GM18868 (cell line): ENCODE data around the gene KRTAP12-1.
"Not testable (repeated sequence)": the region's sequence is repeated elsewhere in the genome, so short reads cannot be mapped to it uniquely, and the experiment has no call there.

Source experiments
- ATAC-seq: cut with Tn5 transposase; IDR thresholded peaks from one replicate; pipeline ENCODE4 v1.9.1; 2021; ENCODE audit warnings: mild to moderate bottlenecking, moderate library complexity; ENCODE audit not compliant: unreplicated experiment

KRTAP12-1 gene

DNA sequence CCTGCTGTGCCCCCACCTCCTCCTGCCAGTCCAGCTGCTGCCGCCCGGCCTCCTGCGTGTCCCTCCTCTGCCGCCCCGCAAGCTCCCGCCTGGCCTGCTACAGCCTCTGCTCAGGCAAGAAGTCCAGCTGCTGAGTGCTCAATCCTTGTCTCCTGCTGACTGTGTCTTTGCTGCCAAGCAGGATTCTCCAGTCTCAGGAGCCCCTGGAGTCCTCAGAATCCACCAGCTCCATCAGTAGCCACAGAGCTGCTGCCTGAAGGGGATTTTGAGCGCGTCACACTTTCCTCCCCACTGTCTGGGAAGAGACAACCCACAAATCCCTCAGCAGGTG is 34.8 kb downstream of the KRTAP12-1 start:
- no peak for ATAC-seq

DNA sequence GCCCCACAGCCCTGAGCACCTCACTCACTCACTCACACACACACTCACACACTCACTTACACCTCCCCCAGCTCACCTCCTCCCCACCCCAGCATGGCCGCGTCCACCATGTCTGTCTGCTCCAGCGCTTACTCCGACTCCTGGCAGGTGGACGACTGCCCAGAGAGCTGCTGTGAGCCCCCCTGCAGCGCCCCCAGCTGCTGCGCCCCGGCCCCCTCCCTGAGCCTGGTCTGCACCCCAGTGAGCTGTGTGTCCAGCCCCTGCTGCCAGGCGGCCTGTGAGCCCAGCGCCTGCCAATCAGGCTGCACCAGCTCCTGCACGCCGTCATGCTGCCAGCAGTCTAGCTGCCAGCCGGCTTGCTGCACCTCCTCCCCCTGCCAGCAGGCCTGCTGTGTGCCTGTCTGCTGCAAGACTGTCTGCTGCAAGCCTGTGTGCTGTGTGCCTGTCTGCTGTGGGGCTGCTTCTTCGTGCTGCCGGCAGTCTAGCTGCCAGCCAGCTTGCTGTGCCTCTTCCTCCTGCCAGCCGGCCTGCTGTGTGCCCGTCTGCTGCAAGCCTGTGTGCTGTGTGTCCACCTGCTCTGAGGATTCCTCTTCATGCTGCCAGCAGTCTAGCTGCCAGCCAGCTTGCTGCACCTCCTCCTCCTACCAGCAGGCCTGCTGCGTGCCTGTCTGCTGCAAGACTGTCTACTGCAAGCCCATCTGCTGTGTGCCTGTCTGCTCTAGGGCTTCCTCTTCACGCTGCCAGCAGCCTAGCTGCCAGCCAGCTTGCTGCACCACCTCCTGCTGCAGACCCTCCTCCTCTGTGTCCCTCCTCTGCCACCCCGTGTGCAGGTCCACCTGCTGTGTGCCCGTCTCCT is 35.4 kb downstream of the KRTAP12-1 start, which contains the start of gene KRTAP10-11:
Gene KRTAP10-11, plus strand, starts transcription at position 49 of the 856 bp plus-strand sequence. Its CDS starts 45 bp downstream, at position 94.
- not testable (repeated sequence) for ATAC-seq

- no peak for ATAC-seq
Observed at GRCh38 chr21:44644878-44645277, 37.1 kb downstream of the KRTAP12-1 start.

- ATAC-seq, result no peak
Observed at GRCh38 chr21:44643741-44644310, 38.1 kb downstream of the KRTAP12-1 start.

DNA sequence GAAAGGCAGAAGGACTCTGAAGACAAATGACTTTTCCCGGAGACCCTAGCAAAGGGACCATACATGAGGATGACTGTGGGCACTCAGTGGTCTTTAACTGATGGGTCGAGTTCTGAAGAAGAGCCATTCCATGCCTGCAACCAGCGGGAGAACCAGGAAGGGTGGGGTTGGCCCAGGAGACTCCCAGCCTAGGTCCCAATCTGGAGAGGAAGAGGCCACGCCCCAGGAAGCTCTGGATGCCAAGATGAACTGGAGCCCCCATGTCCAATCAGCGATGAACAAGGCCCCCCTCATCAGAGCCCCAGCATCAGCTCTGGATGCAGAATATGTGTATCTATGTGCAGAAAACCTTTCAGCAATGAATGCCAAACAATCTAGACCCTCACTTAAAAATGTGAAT is 41.2 kb downstream of the KRTAP12-1 start:
- no peak for ATAC-seq

- ATAC-seq, result no peak
Observed at GRCh38 chr21:44639331-44639655, 42.7 kb downstream of the KRTAP12-1 start.

GRCh38 chr21:44638506-44639330 is 43.2 kb downstream of the KRTAP12-1 start:
- not testable (repeated sequence) for ATAC-seq

DNA sequence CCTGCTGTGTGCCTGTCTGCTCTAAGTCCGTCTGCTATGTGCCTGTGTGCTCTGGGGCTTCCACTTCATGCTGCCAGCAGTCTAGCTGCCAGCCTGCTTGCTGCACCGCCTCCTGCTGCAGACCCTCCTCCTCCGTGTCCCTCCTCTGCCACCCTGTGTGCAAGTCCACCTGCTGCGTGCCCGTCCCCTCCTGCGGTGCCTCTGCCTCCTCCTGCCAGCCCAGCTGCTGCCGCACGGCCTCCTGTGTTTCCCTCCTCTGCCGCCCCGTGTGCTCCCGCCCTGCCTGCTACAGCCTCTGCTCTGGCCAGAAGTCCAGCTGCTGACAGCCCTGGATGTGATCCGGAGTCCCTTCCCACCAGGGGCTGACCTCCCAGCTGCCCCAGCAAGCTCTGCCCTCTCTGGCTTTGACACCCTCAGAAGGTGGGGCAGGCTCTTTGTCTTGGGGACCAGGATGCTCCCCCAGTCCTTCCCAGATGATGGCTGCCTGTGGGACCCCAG is 44.1 kb downstream of the KRTAP12-1 start:
- not testable (repeated sequence) for ATAC-seq

GRCh38 chr21:44637018-44637850 is 44.7 kb downstream of the KRTAP12-1 start, which contains the start of gene KRTAP10-10:
Gene KRTAP10-10 (plus strand): TSS chr21:44637356. CDS start chr21:44637418, 62 bp downstream.
- no peak for ATAC-seq

DNA sequence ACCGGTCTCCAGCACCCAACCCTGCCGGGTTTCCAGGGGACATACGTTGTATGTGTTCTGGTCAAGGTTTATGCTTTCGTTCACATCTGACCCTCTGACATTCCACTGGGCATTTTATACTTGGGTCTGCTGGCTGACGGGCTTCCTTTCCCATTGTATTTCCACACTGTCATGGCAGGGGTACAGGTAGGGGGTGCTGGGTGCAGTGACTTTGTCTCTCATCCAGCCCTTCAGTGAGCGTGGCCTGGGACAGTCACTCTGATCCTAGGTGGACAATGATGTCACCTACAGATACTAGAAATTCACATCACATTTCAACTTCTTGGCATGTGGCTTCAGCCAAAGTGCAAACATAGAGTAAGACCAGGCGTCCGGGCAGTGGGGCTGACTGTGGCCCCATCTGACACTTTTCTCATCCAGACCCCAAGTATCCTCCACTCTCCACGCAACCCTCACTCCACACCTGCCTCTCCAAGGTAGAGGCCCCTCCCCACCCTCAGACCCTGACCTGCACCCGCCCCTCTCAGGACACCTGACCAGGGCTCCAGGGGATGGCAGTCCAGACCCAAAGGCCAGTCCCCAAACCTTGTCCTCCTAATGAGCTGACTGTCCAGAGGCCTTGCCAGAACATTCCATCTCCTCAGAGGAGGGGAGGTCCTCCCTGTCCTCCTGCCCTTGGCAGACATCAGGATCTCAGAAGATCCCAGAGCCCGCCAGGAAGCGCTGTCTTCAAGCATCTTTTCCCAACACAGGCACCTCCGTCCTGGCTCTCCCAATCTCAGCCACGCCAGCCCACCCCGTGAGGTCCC is 45.5 kb downstream of the KRTAP12-1 start:
- ATAC-seq, result no peak

DNA sequence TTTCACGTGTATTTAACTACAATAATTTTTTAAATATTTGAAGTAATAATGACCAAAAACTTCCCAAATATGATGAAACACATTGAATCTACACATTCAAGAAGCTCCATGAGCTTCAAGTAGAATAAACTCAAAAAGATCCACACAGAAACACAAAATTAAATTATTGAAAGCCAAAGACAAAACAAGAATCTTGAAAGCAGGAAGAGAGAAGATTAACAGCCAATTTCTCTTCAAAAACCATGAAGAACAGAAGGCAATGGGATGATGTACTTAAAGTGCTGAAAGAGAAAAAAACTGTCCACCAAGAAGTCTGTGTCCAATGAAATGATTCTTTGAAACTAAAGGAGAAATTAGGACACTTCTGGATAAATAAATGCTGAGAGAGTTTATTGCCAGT is 49.9 kb downstream of the KRTAP12-1 start:
- ATAC-seq, result no peak
